Endodermal cell (in vitro differentiated cells): Measurements from ENCODE around the gene PDCD1LG2. TPM values are rescaled to one million over a fixed set of nuclear protein-coding genes. Genes with fewer than 3 reads are reported as not detected.
"Not testable (repeated sequence)": the region's sequence is repeated elsewhere in the genome, so short reads cannot be mapped to it uniquely, and the experiment has no call there.

Source experiments
- DNase-seq: peaks from one replicate; pipeline ENCODE4 v3.0.0-alpha.2; 2017
- H3K27ac ChIP-seq: 2 replicates; pipeline ENCODE4 v1.5.1; 2013; ENCODE audit warnings: mild to moderate bottlenecking, low read depth, low read length, moderate library complexity
- H3K27me3 ChIP-seq: 2 replicates; pipeline ENCODE4 v1.6.1; 2013; ENCODE audit warnings: mild to moderate bottlenecking, low read length, moderate library complexity; ENCODE audit not compliant: insufficient read depth, control insufficient read depth, poor library complexity, severe bottlenecking
- H3K36me3 ChIP-seq: 2 replicates; pipeline ENCODE4 v1.7.0; 2013; ENCODE audit warnings: mild to moderate bottlenecking, low read length, moderate library complexity; ENCODE audit not compliant: control insufficient read depth, insufficient read depth
- H3K4me1 ChIP-seq: one replicate; pipeline ENCODE4 v1.7.0; 2013; ENCODE audit warnings: low read length; ENCODE audit not compliant: control insufficient read depth, insufficient read depth
- H3K4me3 ChIP-seq: 2 replicates; pipeline ENCODE4 v1.5.1; 2013; ENCODE audit warnings: mild to moderate bottlenecking, low read length, moderate library complexity
- H3K9ac ChIP-seq: 2 replicates; pipeline ENCODE4 v1.6.1; 2013; ENCODE audit warnings: mild to moderate bottlenecking, low read length, moderate library complexity; ENCODE audit not compliant: poor library complexity, severe bottlenecking; ENCODE audit errors: extremely low read depth
- H3K9me3 ChIP-seq: 2 replicates; pipeline ENCODE4 v1.6.1; 2013; ENCODE audit warnings: mild to moderate bottlenecking, low read length, moderate library complexity; ENCODE audit not compliant: control insufficient read depth
- H3K27ac Mint-ChIP-seq: 2 replicates; pipeline ENCODE4 v1.8.0; 2020; ENCODE audit warnings: mixed read lengths
- H3K27me3 Mint-ChIP-seq: 2 replicates; pipeline ENCODE4 v1.8.0; 2021; ENCODE audit warnings: mild to moderate bottlenecking, mixed read lengths; ENCODE audit not compliant: insufficient read depth
- H3K36me3 Mint-ChIP-seq: 2 replicates; pipeline ENCODE4 v1.8.0; 2020; ENCODE audit warnings: low read depth, mixed read lengths
- H3K4me1 Mint-ChIP-seq: 2 replicates; pipeline ENCODE4 v1.8.0; 2020; ENCODE audit warnings: mixed read lengths
- H3K4me3 Mint-ChIP-seq: 2 replicates; pipeline ENCODE4 v1.8.0; 2020; ENCODE audit warnings: mild to moderate bottlenecking, moderate library complexity, mixed read lengths
- H3K9me3 Mint-ChIP-seq: 2 replicates; pipeline ENCODE4 v1.8.0; 2020; ENCODE audit warnings: mild to moderate bottlenecking, mixed read lengths
- WGBS, 2 experiments: methylation state at CpG; one replicate each; pipeline versions ENCODE4 v1.1.5 to v1.1.7; 2013; ENCODE audit warnings: missing lambda C conversion rate in 2 of 2, mixed read lengths in 1 of 2; ENCODE audit not compliant: insufficient coverage in 1 of 2, insufficient read length in 1 of 2; 5-methylcytosine and 5-hydroxymethylcytosine counted together
- total RNA-seq, 2 donors: library from RNA; stranded (reverse); fragmentation: NEBNext Ultra II Directional in 1 of 2; extraction: Animal tissue kit (Norgen Biotek cat#: 25700) in 1 of 2; gene quantifications; 2 replicates in 1 of 2; 3 replicates in 1 of 2; pipeline ENCODE4 v1.2.1, GENCODE V29; 2021
- TF ChIP-seq, protein P1 (sequence below): fragments of 200-600 bp; sonication (generic); conservative IDR thresholded peaks from 2 replicates; pipeline ENCODE4 v1.5.0; 2021; ENCODE audit warnings: antibody characterized with exemption, mild to moderate bottlenecking

The PDCD1LG2 gene
- total RNA-seq, 2 donors from 2014 or later: not detected

DNA sequence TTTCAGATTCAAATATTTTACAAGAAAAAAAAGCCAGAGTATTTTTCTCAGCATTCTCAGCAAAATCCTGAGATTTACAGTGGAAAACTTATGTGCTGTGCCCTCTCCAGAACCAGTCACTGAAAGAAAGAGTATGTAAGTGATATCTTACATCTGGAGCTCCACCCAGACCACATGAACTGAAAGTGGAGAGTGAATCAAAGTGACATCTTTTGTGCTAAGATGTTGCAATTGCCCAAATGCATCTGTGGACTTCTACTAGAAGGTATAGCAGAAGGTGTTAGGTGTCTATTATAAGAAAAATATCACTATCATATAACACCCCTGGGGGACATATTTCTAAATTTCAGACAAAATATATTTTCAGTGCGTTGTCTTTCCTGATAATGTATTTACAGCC, 69.5 kb downstream of the PDCD1LG2 start:
- Mint-ChIP-seq H3K36me3 (no peaks in the 10 kb centered on the region), H3K4me3 (no peak overlapping the region), H3K27ac (no peak overlapping the region), H3K9me3 (peaks cover 3% of the 10 kb centered on the region), H3K27me3 (no peaks in the 10 kb centered on the region), H3K4me1 (no peaks in the 10 kb centered on the region)
- no peaks in the 10 kb centered on the region for H3K4me1 ChIP-seq
- WGBS, 2 experiments: 92 to 100% methylated on average over 1 of the region's 1 CpG
- TF ChIP-seq, protein P1, sequence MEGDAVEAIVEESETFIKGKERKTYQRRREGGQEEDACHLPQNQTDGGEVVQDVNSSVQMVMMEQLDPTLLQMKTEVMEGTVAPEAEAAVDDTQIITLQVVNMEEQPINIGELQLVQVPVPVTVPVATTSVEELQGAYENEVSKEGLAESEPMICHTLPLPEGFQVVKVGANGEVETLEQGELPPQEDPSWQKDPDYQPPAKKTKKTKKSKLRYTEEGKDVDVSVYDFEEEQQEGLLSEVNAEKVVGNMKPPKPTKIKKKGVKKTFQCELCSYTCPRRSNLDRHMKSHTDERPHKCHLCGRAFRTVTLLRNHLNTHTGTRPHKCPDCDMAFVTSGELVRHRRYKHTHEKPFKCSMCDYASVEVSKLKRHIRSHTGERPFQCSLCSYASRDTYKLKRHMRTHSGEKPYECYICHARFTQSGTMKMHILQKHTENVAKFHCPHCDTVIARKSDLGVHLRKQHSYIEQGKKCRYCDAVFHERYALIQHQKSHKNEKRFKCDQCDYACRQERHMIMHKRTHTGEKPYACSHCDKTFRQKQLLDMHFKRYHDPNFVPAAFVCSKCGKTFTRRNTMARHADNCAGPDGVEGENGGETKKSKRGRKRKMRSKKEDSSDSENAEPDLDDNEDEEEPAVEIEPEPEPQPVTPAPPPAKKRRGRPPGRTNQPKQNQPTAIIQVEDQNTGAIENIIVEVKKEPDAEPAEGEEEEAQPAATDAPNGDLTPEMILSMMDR: no peak
- H3K9ac ChIP-seq: no peak overlapping the region
- no peak for DNase-seq
- H3K4me3 ChIP-seq: no peak overlapping the region
- no peaks in the 10 kb centered on the region for H3K36me3 ChIP-seq
- H3K27ac ChIP-seq: no peak overlapping the region
- H3K9me3 ChIP-seq: no peaks in the 10 kb centered on the region
- no peaks in the 10 kb centered on the region for H3K27me3 ChIP-seq

DNA sequence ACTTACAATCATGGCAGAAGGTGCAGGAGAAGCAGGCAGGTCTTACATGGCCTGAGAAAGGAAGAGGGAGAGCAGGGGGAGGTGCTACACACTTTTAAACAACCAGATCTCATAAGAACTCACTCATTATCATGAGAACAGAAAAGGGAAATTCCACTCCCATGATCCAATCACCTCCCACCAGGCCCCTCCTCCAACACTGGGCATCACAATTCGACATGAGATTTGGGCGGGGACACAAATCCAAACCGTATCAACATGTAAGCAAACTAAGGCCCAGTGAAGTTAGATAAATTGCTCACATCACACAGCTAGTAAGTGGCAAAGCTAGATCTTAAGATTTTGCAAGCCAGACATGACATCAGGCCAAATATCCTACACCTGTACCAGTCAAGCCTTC, 70.3 kb downstream of the PDCD1LG2 start:
- WGBS, 2 experiments: 92% methylated on average over 3 of the region's 3 CpGs; no CpG with 5 or more reads in 1 of the 2 experiments
- H3K4me1 Mint-ChIP-seq: no peaks in the 10 kb centered on the region
- H3K9me3 ChIP-seq: no peaks in the 10 kb centered on the region
- H3K36me3 Mint-ChIP-seq: no peaks in the 10 kb centered on the region
- H3K9ac ChIP-seq: no peak overlapping the region
- DNase-seq: no peak
- no peaks in the 10 kb centered on the region for H3K27me3 Mint-ChIP-seq
- H3K4me3 Mint-ChIP-seq: no peak overlapping the region
- no peak overlapping the region for H3K4me3 ChIP-seq
- TF ChIP-seq, protein P1: no peak
- no peak overlapping the region for H3K27ac ChIP-seq
- H3K9me3 Mint-ChIP-seq: peaks cover 3% of the 10 kb centered on the region
- no peak overlapping the region for H3K27ac Mint-ChIP-seq
- no peaks in the 10 kb centered on the region for H3K27me3 ChIP-seq
- no peaks in the 10 kb centered on the region for H3K4me1 ChIP-seq
- no peaks in the 10 kb centered on the region for H3K36me3 ChIP-seq

DNA sequence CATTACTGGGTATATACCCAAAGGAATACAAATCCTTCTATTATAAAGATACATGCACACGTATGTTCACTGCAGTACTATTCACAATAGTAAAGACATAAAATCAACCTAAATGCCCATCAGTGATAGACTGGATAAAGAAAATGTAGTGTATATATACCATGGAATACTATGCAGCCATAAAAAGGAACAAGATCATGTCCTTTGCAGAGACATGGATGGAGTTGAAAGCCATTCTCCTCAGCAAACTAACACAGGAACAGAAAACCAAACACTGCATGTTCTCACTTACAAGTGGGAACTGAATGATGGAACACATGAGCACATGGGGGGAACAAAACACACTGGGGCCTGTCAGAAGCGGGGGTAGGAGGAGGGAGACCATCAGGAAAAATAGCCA, 71.4 kb downstream of the PDCD1LG2 start:
- 100% methylated on average over 2 of the region's 2 CpGs; no CpG with 5 or more reads in 1 of the 2 experiments for WGBS, 2 experiments
- not testable (repeated sequence) for H3K4me1 Mint-ChIP-seq, H3K9me3 ChIP-seq, H3K9me3 Mint-ChIP-seq, H3K4me1 ChIP-seq, H3K27me3 Mint-ChIP-seq, H3K36me3 ChIP-seq, DNase-seq, H3K4me3 ChIP-seq, H3K4me3 Mint-ChIP-seq, H3K27ac Mint-ChIP-seq, H3K27me3 ChIP-seq, H3K9ac ChIP-seq, H3K36me3 Mint-ChIP-seq, H3K27ac ChIP-seq

DNA sequence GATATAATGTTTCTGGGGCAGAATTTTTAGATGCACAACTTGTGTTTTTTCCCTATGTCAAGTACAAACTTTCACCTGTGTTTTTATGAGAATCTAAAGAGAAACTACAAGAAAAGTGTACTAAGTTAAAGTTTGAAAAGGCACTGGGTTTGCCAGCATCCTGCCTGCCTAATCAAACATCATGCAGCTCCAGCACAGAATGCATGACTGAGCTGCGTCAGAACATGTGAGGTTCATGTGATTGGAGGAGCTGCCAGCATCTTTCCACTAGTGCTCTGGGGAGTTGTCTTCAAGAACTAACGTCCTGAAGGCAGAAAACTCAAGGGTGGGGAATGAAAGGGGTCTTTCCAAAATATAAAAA, 72.5 kb downstream of the PDCD1LG2 start:
- no peak overlapping the region for H3K4me3 Mint-ChIP-seq
- H3K4me1 ChIP-seq: no peaks in the 10 kb centered on the region
- no peaks in the 10 kb centered on the region for H3K27me3 Mint-ChIP-seq
- H3K9me3 Mint-ChIP-seq: peaks cover 3% of the 10 kb centered on the region
- TF ChIP-seq, protein P1: no peak
- H3K36me3 ChIP-seq: no peaks in the 10 kb centered on the region
- no peaks in the 10 kb centered on the region for H3K27me3 ChIP-seq
- no peaks in the 10 kb centered on the region for H3K36me3 Mint-ChIP-seq
- DNase-seq: no peak
- 80 to 85% methylated on average over 2 of the region's 2 CpGs for WGBS, 2 experiments
- no peak overlapping the region for H3K27ac ChIP-seq
- H3K9me3 ChIP-seq: no peaks in the 10 kb centered on the region
- no peaks in the 10 kb centered on the region for H3K4me1 Mint-ChIP-seq
- H3K27ac Mint-ChIP-seq: no peak overlapping the region
- no peak overlapping the region for H3K9ac ChIP-seq
- no peak overlapping the region for H3K4me3 ChIP-seq
